SU-DHL-6 (cell line): ENCODE results near the gene ANTXR1.

Experiments used
- H2AFZ ChIP-seq: fragments of 200-600 bp; sonication (generic); 2 replicates; pipeline ENCODE4 v1.6.1; 2014; ENCODE audit warnings: low read depth, mild to moderate bottlenecking, moderate library complexity, mixed read lengths, antibody characterized with exemption, low read length; ENCODE audit not compliant: severe bottlenecking
- H3F3A ChIP-seq: fragments of 200-600 bp; shearing (Covaris generic); 2 replicates; pipeline ENCODE4 v1.6.0; 2016; ENCODE audit warnings: antibody characterized with exemption, mild to moderate bottlenecking; ENCODE audit not compliant: insufficient read depth
- H3K27ac ChIP-seq: fragments of 200-600 bp; sonication (generic); 2 replicates; pipeline ENCODE4 v1.5.1; 2016; ENCODE audit warnings: low read depth, mild to moderate bottlenecking, low read length, moderate library complexity, mixed read lengths
- H3K27me3 ChIP-seq: fragments of 200-600 bp; sonication (generic), shearing (Covaris generic); 2 replicates; pipeline ENCODE4 v1.6.0; 2014; ENCODE audit warnings: mild to moderate bottlenecking, low read length
- H3K36me3 ChIP-seq: fragments of 200-600 bp; sonication (generic); 2 replicates; pipeline ENCODE4 v1.6.1; 2014; ENCODE audit warnings: mild to moderate bottlenecking, low read length, mixed read lengths
- H3K4me2 ChIP-seq: fragments of 300-600, 200-600 bp; shearing (Covaris generic), sonication (generic); 2 replicates; pipeline ENCODE4 v1.6.0; 2014; ENCODE audit warnings: low read length, low read depth, mild to moderate bottlenecking; ENCODE audit not compliant: poor library complexity, severe bottlenecking
- H3K4me3 ChIP-seq: fragments of 200-600 bp; sonication (generic); 2 replicates; pipeline ENCODE4 v1.5.1; 2014; ENCODE audit warnings: antibody characterized with exemption, low read length, mild to moderate bottlenecking, mixed read lengths; ENCODE audit not compliant: insufficient read depth, poor library complexity, severe bottlenecking
- H3K79me2 ChIP-seq: fragments of 200-600 bp; sonication (generic); 2 replicates; pipeline ENCODE4 v1.6.1; 2014; ENCODE audit warnings: mild to moderate bottlenecking, low read length, moderate library complexity; ENCODE audit not compliant: insufficient read depth
- H3K9ac ChIP-seq: fragments of 200-600 bp; sonication (generic); 2 replicates; pipeline ENCODE4 v1.7.0; 2014; ENCODE audit warnings: mild to moderate bottlenecking, low read length
- H3K9me2 ChIP-seq: fragments of 200-600 bp; sonication (generic); replicated peaks from 2 replicates; pipeline ENCODE4 v1.6.1; 2014; ENCODE audit warnings: low read length; ENCODE audit not compliant: insufficient read depth
- H3K9me3 ChIP-seq: fragments of 200-600 bp; sonication (generic); 2 replicates; pipeline ENCODE4 v1.6.1; 2014; ENCODE audit warnings: low read length, mixed read lengths; ENCODE audit not compliant: insufficient read depth
- H4K20me1 ChIP-seq: fragments of 200-600 bp; sonication (generic); 2 replicates; pipeline ENCODE4 v1.6.1; 2014; ENCODE audit warnings: low read depth, mild to moderate bottlenecking, antibody characterized with exemption, low read length, moderate library complexity, mixed read lengths
- EZH2phosphoT487 ChIP-seq: fragments of 200-600 bp; sonication (generic), shearing (Covaris generic); conservative IDR thresholded peaks from 2 replicates; pipeline ENCODE4 v1.6.1; 2018; ENCODE audit warnings: mild to moderate bottlenecking, antibody characterized with exemption, low read length, moderate library complexity, mixed read lengths
- TF ChIP-seq, protein P1 (sequence below): fragments of 200-600 bp; sonication (generic); IDR thresholded peaks from one replicate; pipeline ENCODE4 v1.5.1; 2017; ENCODE audit warnings: antibody characterized with exemption, mild to moderate bottlenecking, low read length, moderate library complexity; ENCODE audit not compliant: insufficient read depth, poor library complexity, severe bottlenecking

ANTXR1 gene

DNA sequence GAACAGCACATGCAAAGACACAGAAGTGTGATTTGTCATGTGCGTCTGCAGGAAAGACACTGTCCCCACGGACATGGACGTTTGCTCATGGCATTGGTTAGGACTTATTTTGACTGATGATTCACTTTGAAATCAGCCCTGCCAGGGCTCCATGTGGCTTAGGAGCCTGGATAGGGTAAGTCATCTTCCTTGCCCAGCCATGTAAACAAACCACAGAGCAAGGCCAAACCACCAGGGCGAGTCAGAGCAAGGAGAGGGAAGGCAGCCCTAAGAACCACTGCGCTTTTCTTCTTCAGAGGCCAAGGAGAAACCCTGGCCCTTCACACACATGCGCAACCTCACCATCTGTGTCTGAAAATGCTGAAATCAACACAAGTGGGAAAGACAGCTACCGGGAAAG, 285.3 kb downstream of the ANTXR1 start:
- TF ChIP-seq EZH2phosphoT487 = no peak
- TF ChIP-seq, protein P1, sequence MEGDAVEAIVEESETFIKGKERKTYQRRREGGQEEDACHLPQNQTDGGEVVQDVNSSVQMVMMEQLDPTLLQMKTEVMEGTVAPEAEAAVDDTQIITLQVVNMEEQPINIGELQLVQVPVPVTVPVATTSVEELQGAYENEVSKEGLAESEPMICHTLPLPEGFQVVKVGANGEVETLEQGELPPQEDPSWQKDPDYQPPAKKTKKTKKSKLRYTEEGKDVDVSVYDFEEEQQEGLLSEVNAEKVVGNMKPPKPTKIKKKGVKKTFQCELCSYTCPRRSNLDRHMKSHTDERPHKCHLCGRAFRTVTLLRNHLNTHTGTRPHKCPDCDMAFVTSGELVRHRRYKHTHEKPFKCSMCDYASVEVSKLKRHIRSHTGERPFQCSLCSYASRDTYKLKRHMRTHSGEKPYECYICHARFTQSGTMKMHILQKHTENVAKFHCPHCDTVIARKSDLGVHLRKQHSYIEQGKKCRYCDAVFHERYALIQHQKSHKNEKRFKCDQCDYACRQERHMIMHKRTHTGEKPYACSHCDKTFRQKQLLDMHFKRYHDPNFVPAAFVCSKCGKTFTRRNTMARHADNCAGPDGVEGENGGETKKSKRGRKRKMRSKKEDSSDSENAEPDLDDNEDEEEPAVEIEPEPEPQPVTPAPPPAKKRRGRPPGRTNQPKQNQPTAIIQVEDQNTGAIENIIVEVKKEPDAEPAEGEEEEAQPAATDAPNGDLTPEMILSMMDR = no peak
- no peaks in the 10 kb centered on the region for H3K9me3 ChIP-seq
- H3K27ac ChIP-seq = no peak overlapping the region
- H3K79me2 ChIP-seq = no peaks in the 10 kb centered on the region
- H3K27me3 ChIP-seq = no peaks in the 10 kb centered on the region
- H3K4me3 ChIP-seq = no peak overlapping the region
- no peak overlapping the region for H2AFZ ChIP-seq
- no peaks in the 10 kb centered on the region for H3K9me2 ChIP-seq
- H3K9ac ChIP-seq = no peak overlapping the region
- no peak overlapping the region for H3K4me2 ChIP-seq
- H3K36me3 ChIP-seq = no peaks in the 10 kb centered on the region
- no peaks in the 10 kb centered on the region for H3F3A ChIP-seq
- H4K20me1 ChIP-seq = no peaks in the 10 kb centered on the region

DNA sequence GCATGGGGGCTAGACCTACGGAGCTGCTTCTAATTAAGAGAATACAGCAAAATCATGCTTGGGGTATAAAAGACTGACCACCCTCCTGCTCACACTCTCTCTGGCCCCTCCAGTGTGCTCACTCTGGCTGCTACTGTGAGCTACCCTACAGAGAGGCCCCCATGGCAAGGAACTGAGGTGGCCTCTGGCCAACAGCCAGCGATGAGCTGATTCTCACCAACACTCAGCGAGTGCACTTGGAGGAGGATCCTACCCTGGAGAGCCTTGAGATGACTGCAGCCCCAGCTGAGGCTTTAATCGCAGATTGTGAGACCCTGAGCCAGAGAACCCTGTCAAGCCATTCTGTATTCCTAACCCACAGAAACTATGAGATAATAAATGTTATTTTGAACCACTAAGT, 285.9 kb downstream of the ANTXR1 start:
- no peak overlapping the region for H3K4me3 ChIP-seq
- no peaks in the 10 kb centered on the region for H3K27me3 ChIP-seq
- H4K20me1 ChIP-seq = no peaks in the 10 kb centered on the region
- H3K36me3 ChIP-seq = no peaks in the 10 kb centered on the region
- no peak overlapping the region for H3K9ac ChIP-seq
- no peaks in the 10 kb centered on the region for H3F3A ChIP-seq
- no peak overlapping the region for H3K27ac ChIP-seq
- no peak overlapping the region for H3K4me2 ChIP-seq
- no peaks in the 10 kb centered on the region for H3K79me2 ChIP-seq
- no peak overlapping the region for H2AFZ ChIP-seq
- H3K9me3 ChIP-seq = no peaks in the 10 kb centered on the region
- TF ChIP-seq, protein P1 = no peak
- TF ChIP-seq EZH2phosphoT487 = no peak
- H3K9me2 ChIP-seq = no peaks in the 10 kb centered on the region
